NCI-H1417 treated with DMSO at 0.1 percent for 48 hours (cell line): ENCODE measurements around the gene MYO3B.

Experiments used
- DNase-seq: peaks from one replicate; lab custom pipeline; 2025; lab: John Stamatoyannopoulos, UW

The MYO3B gene, protein sequence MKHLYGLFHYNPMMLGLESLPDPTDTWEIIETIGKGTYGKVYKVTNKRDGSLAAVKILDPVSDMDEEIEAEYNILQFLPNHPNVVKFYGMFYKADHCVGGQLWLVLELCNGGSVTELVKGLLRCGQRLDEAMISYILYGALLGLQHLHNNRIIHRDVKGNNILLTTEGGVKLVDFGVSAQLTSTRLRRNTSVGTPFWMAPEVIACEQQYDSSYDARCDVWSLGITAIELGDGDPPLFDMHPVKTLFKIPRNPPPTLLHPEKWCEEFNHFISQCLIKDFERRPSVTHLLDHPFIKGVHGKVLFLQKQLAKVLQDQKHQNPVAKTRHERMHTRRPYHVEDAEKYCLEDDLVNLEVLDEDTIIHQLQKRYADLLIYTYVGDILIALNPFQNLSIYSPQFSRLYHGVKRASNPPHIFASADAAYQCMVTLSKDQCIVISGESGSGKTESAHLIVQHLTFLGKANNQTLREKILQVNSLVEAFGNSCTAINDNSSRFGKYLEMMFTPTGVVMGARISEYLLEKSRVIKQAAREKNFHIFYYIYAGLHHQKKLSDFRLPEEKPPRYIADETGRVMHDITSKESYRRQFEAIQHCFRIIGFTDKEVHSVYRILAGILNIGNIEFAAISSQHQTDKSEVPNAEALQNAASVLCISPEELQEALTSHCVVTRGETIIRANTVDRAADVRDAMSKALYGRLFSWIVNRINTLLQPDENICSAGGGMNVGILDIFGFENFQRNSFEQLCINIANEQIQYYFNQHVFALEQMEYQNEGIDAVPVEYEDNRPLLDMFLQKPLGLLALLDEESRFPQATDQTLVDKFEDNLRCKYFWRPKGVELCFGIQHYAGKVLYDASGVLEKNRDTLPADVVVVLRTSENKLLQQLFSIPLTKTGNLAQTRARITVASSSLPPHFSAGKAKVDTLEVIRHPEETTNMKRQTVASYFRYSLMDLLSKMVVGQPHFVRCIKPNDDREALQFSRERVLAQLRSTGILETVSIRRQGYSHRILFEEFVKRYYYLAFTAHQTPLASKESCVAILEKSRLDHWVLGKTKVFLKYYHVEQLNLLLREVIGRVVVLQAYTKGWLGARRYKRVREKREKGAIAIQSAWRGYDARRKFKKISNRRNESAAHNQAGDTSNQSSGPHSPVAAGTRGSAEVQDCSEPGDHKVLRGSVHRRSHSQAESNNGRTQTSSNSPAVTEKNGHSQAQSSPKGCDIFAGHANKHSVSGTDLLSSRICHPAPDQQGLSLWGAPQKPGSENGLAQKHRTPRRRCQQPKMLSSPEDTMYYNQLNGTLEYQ (N-terminal part only)

DNA sequence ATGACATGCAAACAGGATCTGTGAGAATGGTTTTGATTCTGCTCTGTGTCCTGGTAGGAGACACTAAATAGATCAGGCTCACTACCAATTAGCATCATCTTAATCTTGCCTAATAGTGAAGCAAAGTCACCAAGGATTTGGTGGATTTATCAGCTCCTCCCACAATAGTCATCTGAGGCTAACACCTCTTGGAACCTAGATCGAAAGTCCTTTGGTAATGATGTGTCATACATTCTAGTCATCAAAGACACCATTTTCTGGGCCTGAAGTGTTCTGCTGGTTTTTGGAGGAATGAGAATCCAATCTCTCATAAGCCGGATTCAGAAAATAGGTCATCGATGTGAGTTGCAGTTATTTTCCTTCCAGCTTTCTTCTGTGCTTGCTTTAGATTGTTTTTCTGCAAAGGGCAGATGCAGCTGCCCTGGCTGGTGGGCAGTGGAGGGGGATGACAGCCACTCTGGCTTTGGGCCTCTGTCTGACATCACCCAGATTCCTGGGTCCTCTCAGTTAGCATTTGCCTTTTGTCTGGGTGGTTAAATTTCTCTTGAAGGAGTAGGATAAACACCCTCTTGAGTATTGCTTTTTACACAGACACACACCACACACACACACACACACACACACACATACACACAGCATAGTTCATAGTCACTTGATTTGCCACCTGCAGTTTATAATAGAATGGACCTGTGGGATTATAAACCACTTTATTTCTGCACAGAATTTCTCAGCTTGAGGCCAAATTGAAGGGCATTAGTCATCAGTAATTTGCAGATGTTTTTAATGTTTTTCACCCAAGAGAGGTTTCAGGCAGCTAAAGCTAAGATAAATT, at the start of gene MYO3B:
Gene MYO3B, plus strand, starts transcription at position 198 of the 832 bp plus-strand sequence. Its CDS starts 141 bp downstream, at position 339.
- DNase-seq, result no peak

DNA sequence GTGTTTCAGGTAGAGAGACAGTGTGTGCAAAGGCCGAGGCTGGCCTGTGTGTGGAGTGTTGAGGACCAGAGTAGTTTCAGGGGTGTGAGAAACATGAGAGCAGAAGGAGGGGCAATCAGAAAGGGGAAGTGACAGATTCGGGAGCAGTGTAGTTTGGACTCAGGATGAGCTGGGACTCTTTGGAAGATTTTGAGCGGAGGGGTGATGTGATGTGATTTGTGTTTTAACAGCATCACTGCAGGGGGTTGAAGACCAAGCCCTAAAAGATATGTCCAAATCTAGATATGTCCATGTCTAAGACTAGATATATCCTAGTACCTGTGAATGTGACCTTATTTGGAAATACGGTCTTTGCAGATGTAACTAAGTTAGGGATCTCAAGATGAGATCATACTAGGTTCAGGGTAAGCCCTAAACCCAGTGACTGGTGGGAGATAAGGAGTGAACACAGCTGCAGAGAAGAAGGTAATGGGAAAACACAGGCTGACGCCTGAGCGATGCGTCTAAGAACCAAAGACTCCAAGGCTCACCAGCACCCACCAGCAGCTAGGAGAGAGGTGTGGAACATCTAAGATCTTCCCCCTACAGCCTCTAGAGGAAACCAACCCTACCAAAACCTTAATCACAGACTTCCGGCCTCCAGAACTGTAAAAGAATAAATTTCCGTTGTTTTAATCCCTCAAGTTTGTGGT, 38.5 kb upstream of the MYO3B start:
- no peak for DNase-seq

DNA sequence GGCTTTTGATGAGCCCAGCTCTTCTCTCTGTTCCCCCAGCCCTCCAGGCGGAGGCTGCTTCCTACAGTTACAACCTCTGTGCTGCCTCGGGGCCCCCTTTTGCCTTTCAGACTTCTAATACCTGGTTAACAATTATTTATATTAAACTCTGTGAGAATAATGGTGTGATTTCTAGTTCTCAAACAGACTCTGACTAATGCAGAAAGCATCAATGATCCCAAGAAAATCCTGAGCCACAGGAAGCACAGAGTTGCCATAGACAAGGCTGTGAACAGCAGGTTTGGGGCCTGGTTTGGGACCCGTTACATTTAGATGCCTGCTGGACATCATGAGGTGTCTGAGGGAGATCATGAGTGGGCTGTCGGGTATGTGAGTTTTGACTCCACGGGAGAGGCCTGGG, 37.4 kb upstream of the MYO3B start:
- no peak for DNase-seq

DNA sequence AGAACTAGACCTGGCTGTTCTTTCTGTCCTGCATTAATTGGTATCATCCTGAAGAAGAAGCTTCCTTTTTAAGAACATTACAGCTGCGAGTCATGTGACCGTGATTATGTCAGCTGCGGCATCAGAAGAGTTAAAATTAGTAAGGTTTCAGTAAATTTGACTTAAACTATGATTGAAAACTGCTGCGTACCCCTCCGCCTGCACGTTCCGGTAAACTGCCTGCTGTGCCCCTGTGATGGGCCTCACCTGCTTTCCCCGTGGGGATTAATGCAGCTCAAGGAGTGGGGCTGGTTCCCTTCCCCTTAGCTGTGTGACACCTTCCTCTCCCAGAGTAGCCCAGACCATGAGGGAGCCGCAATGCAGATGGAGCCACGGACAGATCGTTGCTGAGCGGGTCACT, 36.1 kb upstream of the MYO3B start:
- no peak for DNase-seq

DNA sequence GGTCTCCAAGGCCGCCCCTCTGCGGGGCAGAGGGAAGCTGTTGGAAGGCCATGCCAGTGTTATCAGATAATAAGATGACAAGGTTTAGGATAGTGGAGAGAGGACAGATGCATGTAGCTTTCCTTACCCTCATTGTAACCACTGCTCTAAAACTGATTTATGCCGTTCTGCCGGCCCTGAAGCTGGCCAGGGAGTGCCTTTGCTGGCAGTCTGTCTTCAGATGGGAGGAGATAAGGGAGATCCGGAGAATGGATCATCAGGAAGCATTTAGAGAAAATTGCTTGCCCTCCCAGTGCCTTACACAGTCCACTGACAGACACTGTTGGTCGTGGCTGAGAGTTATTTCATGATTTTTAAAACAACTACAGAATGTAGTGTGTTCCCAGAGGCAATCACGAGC, 35.4 kb upstream of the MYO3B start:
- DNase-seq, result no peak

DNA sequence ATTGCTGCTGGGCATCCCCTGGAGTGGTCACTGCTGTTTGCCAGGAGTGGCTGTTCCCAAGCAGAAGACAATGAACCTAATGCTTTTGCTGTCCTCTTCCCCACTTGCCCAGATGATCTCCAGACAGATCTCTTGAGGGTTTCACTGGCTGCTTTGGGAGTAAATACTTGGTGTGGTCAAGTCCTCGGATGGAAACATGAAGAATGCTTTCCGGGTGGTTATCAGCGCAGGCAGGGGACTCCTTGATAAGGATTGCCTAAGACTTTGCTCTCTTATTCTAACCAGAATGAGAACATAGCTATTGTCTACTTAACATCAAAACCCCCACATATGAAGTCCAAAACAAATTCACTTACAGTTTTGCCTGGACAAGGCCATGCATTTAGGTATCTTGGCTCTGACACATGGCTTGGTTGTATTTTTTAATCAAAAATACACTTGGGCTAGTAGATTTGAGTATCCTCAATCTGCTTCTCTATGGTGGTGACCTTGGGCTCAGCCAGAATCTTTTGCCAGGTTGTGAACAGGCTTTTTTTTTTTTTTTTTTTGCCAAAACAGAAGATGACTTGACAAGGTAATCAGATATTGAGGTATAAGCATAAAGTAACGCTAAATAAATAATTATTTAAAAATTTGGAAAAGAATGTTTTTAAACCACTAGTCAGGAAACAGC, 34.8 kb upstream of the MYO3B start:
- DNase-seq, result no peak

DNA sequence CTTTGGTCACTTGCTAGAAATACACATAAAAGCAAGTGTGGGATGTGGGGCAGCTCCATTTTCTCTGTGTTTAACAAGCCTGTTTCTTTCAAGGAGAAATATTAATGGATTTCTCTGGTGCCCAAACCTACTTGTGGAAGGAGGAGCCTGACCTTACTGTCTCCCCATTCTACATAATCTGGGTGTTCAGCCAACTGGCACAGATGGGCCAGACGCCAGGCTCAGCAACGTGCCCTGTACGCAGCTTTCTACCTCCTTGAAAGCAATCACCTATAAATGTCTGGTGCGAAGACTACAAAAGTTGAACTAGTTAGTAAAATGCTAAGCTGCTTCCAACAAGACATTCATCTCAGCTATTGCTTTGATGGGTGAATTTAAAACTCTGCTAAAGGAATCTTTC, 33.2 kb upstream of the MYO3B start:
- DNase-seq, result no peak

DNA sequence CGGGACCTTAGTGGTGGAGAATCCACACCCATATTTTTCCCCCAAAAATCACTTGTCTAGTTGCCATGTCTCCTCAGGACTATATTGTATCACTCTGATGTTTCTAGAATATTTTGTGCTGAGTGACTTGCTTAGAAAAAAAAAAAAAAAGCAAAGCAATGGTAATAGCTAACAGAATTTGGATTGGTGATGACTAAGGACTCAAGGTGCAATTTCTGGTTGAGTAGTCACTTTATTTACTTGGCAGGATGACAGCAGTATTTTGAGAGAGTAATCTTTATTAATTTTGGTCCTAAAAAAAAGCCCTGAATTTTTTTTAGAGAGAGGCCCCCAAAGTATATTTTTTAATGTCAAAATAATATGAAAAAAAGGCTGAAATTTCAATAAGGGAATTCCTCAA, 32.8 kb upstream of the MYO3B start:
- DNase-seq, result no peak

DNA sequence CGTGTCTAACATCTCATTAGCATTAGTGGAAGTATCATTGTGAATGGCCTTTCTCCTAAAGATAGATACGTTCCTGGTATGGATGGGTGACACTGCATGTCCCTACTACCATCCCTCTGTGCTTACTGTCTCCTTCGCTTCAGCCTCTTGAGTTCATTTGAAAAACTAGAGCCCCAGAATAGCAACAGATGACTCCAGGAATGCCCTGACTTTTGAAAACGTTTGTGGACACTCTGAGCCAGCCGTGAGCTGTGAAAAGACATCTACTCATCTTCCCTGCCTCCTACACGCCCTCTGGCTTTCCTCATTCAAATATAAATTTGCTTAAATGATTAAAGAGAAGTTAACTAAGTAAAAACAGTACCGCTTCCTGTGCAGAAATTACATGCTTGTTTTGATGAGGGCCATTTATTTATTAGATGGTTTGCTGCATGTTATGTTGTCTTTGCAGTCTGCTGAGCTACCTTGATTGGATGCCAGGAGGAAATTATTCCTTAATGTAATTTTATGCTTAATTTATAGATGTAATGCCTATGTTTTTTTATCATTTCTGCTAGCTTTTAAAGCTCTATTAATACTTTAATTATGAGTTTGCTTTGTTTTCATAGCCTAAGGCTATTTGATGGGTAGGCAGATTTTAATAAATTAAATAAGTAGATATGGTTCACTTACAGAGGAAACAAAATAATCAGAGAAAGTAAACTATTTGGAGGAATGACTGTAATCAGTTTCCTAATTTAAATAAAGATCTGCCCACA, 32.1 kb upstream of the MYO3B start:
- DNase-seq, result no peak

DNA sequence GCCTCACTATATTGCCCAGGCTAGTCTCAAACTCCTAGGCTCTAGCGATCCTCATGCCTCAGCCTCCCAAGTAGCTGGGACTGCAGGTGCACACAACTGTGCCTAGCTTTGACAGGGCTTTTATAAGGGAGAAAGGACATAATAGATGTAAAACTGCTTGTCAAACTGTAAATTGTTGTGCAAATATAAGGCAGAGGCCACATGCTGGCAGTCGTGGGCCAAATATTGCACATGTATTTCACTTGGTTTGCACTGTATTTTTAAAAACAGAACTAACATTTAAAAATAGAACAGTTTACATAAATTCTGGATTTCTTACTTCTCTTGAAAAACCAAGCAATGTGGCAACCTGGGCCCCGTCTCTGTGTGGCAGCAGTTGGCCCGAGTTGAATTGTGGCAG, 31.2 kb upstream of the MYO3B start:
- DNase-seq, result no peak

DNA sequence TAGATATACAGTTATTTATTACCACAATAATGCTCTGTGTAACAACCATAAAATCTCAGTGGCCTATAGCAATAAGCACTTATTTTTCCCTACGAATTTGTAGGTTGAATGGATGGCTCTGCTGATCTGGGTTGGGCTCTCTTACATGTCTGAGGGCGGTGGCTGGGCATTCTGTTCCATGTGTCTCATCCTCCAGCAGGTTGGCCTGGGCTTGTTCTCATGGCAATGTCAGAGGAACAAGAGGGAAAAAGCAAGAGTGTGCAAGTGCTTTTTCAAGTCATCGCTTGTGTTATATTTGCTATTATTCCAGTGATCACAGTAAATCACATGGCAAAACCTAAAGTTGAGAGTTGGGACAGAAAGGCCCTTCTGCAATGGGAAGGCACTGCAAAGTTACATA, 30.4 kb upstream of the MYO3B start:
- DNase-seq, result no peak

DNA sequence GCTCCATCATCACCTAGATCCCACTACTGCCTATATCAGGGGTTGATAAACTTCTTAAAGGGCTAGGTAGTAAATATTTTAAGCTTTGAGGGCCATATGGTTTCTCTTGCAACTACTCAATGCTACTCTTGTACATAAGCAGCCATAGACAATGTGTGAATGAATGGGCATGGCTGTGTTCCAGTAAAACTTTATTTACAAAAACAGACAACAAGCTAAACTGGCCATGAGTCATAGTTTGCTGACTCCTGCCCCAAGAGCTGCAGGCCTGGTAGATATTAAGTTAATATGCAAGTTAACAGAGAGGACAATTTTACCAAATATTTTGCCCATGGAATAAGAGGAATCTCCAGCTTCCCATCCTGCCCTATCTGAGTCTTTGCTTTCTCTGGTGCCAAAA, 29.8 kb upstream of the MYO3B start:
- no peak for DNase-seq

DNA sequence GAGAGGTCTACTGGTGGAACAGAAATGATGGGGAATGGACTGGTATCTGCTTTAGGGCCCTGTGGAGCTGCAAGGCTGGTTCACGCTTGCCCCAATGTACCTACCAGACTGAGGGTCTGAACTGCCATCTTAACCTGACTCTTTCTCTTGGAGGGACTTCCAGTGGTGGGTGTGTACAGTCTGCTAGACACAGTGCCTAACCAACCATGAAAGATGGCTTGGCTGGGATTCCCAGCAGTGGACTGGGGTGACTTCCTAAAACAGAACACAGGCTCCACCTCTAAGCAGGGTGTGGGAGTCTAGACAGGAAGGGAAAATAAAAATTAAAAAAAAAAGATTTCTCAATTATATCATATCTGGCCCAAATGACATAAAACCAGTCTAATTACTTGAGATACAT, 25.5 kb upstream of the MYO3B start:
- no peak for DNase-seq

DNA sequence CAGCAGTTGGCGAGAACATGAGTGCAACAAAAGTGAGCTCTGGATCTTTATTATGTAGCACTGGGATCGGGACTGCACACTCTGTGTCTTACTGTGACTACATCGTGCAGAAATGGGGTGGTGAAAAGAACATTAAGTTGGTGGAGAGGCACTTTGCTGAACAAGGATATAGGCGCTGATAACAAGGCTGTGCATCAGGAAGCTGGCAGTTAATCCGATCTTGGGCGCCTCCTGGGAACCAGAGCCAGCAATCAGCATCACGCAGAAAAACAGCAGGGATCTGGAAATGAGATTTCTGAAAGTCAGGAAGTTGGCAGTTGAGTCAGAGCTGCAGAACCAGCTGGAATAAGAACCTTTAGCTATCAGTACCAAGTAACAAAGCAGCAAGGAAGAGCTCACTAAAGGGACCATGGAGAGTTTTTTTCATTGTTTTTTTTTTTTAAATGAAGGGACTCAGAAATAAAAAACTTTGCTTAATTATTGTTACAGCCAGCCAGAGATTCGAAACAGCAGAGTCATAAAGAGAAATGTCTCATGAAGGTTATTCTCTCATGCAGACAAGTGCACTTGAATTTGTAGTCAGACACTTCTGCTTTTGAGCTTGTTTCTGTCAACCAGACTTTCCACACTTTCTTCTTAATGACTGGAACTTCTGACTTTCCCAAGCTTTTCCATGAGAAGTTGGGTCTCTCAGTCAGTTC, 22.8 kb upstream of the MYO3B start:
- no peak for DNase-seq

DNA sequence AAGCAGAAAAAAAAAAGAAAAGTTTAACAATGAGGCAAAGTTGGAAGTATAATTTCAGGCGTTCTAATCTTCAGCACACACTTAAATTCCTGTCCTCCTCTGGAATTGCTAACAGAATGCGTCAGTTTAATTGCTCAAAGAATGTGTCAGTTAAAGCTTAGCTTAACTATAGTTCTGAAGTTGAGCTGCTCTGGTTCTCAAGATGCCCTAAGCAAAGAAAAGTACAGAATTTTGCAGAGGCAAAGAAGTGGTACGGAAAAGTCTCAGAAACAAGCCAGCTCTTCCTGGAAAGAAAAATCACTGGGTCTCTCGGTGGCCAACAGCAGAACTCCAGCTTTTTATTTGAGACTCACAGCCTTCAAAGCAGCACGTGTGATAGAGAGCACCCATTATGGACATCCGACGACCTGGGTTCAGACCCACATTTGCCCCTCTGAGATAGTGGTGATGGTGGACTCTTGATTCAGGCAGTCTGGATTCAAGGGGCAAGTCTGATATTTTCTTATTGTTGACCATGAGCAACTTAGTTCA, 22.2 kb upstream of the MYO3B start:
- no peak for DNase-seq

DNA sequence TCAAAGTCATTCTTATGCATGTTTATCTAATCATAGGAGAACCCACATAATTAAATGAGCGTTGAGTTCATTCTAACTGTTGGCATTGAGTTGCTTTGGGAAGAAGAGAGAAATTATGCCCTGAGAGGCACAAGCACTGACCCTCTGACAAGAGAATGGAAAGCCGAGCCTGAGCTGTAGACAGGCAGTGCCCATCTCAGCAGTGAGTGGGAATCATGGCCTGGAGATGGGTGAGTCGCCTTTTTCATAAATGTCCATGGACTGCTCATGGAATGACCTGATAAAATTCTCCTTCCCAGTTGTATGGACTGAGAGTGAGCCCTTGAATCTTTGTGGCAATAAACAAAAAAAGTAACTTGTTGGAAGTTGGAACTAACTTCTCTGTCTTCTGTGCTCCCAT, 21.4 kb upstream of the MYO3B start:
- no peak for DNase-seq

DNA sequence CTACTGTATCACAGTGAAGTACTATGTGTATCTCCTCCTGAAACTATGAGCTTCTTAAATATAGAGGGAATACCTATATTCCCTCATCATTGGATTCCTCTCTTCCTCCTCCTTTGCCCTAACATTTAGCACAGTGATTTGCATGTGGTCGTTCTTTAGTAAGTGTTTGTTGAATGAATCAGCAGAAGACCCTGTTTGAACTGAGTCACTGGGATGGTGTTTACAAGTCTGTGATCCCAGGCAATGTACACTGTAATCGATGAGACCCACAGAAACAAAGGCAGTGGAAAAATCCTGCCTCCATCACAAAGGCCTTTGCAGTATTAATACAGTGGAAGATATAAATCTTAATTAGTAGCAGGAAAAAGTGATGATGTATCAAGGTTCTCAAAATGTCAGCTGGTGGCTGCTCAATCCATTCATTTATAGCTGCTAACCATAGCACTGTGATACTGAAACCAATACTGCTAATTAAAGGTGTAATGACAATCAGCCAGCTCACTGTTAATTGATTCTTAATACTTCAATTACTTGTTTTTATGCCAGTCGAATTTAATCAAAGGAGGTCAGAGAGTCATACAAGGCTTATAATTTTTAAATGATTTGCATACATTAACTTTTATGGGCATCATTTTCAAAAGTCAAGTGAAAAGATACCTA, 20.8 kb upstream of the MYO3B start:
- DNase-seq, result no peak

DNA sequence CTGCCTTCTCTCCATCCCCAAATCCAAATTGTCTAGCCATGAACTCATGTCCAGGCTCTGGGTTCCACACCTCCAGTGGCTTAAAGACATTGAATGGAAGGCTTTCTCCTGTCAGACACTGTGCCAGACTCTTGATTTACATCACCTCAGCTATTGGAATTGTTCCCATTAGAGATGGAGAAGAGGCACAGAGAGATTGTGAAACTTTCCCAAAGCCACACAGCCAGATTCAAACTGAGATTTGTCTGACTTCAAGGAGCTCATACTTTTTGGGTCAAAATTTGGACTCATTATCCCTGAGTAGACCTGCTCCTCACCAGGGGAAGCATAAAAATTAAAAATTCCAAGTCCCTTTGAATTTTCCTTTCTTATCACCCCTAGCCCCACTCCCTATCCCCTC, 18.9 kb upstream of the MYO3B start:
- no peak for DNase-seq
